HTERT RPE-1 (cell line): ENCODE results near the gene SETD4.

Source experiments
- in situ Hi-C: fragments of 300-500 bp; cut with MboI; formaldehyde crosslinking; loops from 4 replicates; pipeline ENCODE4 v1.14.3; 2020; ENCODE audit warnings: low sequenced_read_pairs

SETD4 gene

GRCh38 chr21:36015045-36015444 is 45.3 kb downstream of the SETD4 start:
- in situ Hi-C loops = no loop called here

GRCh38 chr21:36010801-36011200 is 49.5 kb downstream of the SETD4 start:
- in situ Hi-C loops = no loop called here

- in situ Hi-C loops = no loop called here
Observed at GRCh38 chr21:36008505-36008904, 51.8 kb downstream of the SETD4 start.

GRCh38 chr21:36005879-36006400 is 54.4 kb downstream of the SETD4 start:
- in situ Hi-C loops = no loop called here

GRCh38 chr21:36005018-36005417 is 55.3 kb downstream of the SETD4 start:
- in situ Hi-C loops = no loop called here

- in situ Hi-C loops = no loop called here
Observed at GRCh38 chr21:36004441-36004840, 55.9 kb downstream of the SETD4 start.

- in situ Hi-C loops = no loop called here
Observed at GRCh38 chr21:36003776-36004175, 56.5 kb downstream of the SETD4 start.

GRCh38 chr21:35996217-35996616 is 64.1 kb downstream of the SETD4 start:
- in situ Hi-C loops = no loop called here

- in situ Hi-C loops = no loop called here
Observed at GRCh38 chr21:35995522-35996088, 64.7 kb downstream of the SETD4 start.

GRCh38 chr21:35994613-35995012 is 65.7 kb downstream of the SETD4 start:
- in situ Hi-C loops = no loop called here

GRCh38 chr21:35993875-35994490 is 66.3 kb downstream of the SETD4 start:
- in situ Hi-C loops = no loop called here

- in situ Hi-C loops = no loop called here
Observed at GRCh38 chr21:35991131-35991530, 69.2 kb downstream of the SETD4 start.

- in situ Hi-C loops = no loop called here
Observed at GRCh38 chr21:35990609-35991008, 69.7 kb downstream of the SETD4 start.

GRCh38 chr21:35989138-35989735 is 71.1 kb downstream of the SETD4 start:
- in situ Hi-C loops = no loop called here

GRCh38 chr21:35988416-35989137 is 71.7 kb downstream of the SETD4 start:
- in situ Hi-C loops = no loop called here

- in situ Hi-C loops = no loop called here
Observed at GRCh38 chr21:35987475-35987874, 72.9 kb downstream of the SETD4 start.

GRCh38 chr21:35984654-35985361 is 75.5 kb downstream of the SETD4 start:
- in situ Hi-C loops = no loop called here
